Measurements from ENCODE around the gene FLNB. TPM values are rescaled to one million over a fixed set of nuclear protein-coding genes. Genes with fewer than 3 reads are reported as not detected.
A peak's percentile ranks its signal among the peaks of the same experiment; 100 is the strongest.

The FLNB gene
- total RNA-seq, 2 experiments from 2014 or later = 14.6 TPM

DNA sequence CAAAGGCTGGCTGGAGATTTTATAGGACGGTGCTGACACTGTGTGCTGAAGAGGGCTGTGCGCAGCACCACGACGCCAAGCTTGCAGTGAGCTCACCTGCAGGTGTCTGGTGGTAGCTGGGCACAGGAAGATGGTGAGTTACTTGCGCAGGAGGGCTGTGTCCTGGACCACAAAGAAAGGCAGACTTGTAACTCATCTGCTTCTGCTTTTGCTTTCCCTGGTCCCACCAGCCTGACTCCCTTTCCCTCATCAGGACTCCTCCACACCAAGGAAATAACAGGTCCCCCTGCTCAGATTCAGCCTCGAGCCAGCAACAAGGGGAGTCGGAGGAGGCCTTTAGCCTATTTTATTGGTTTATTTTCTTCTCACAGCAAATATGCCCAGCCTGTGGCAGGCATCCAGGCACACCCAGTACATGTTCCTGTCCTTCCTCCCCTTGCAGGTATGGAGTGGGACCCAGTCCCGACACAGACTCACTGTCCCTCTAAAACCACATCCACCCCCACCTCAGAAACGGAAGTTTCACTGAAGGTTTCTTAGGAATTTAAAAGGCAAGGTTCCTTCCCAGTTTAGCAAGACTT, 35.6 kb upstream of the FLNB start:
- Mint-ChIP-seq H3K36me3 (no peaks in the 10 kb centered on the region), H3K27me3 (no peaks in the 10 kb centered on the region), H3K9me3 (no peaks in the 10 kb centered on the region), H3K27ac (no peak overlapping the region), H3K4me3 (no peak overlapping the region), H3K4me1 (peaks cover 8% of the 10 kb centered on the region)
- DNase-seq = no peak
- peak; percentile 47 for ATAC-seq (ENCODE audit: low read depth)
- POLR2A ChIA-PET = no interaction called here

DNA sequence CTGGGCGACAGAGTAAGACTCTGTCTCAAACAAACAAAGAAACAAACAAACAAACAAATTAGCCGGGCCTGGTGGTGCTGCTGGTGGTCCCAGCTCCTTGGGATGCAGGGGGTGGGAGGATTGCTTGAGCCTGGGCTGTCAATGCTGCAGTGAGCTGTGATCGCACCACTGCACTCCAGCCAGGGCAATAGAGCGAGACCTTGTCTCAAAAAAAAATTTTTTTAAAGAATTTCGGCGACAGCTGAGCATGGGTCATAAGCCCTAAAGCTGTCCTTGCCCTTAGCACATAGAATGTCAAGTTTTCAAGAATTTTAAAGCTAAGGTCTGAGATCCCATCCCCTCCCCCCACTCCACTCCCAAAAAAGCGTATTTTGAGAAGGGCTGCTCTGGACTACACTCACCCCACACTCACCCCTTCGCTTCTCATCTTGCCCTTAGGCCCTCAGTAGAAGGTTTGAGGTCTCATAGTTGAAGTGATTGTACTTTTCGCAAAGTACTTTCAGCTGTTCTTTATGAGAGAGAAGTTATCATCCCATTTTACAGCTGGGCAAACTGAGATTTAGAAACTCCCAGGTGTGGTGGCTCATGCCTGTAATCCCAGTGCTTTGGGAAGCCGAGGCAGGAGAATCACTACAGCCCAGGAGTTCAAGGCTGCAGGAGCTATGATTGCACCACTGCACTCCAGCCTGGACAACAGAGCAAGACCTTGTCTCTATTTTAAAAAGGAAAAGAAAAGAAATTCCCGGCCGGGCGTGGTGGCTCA, 34.3 kb upstream of the FLNB start:
- DNase-seq (no peak), ATAC-seq (ENCODE audit: low read depth) (no peak)
- Mint-ChIP-seq H3K36me3 (no peaks in the 10 kb centered on the region), H3K4me1 (peaks cover 4% of the 10 kb centered on the region), H3K4me3 (no peak overlapping the region), H3K9me3 (no peaks in the 10 kb centered on the region), H3K27me3 (no peaks in the 10 kb centered on the region), H3K27ac (no peak overlapping the region)
- POLR2A ChIA-PET = no interaction called here

DNA sequence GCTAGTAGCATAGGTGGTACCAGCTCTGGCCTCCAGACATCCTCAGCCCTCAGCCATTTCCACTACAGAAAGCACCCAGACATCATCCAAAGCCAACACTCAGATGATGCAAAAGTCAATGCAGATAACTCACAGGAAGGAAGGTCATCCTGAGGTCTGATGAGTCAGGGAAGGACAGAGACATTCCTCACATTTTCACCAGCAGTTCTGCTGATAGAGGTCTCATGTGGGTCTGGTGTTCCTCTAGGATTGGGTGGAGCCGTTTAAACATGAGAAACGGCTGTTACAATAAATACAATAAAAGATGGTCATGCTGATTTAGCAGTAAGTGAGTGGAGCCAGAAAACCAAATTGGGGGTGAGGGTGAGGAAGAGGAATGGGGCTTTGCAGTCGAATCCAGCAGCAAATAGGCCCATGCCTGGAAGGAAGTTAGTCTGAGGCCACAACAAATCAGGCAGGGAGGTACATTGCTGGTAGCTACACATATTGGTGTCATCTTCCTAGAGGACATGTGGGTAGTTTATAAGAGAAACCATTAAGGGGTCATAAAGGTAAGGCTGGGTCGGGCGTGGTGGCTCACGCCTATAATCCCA, 33.3 kb upstream of the FLNB start:
- no peaks in the 10 kb centered on the region for H3K36me3 Mint-ChIP-seq
- no peaks in the 10 kb centered on the region for H3K27me3 Mint-ChIP-seq
- POLR2A ChIA-PET = no interaction called here
- no peaks in the 10 kb centered on the region for H3K9me3 Mint-ChIP-seq
- no peak overlapping the region for H3K4me3 Mint-ChIP-seq
- peaks cover 4% of the 10 kb centered on the region for H3K4me1 Mint-ChIP-seq
- no peak overlapping the region for H3K27ac Mint-ChIP-seq
- no peak for DNase-seq
- ATAC-seq (ENCODE audit: low read depth) = no peak

- no peaks in the 10 kb centered on the region for H3K9me3 Mint-ChIP-seq
- H3K4me1 Mint-ChIP-seq = peaks cover 5% of the 10 kb centered on the region
- H3K36me3 Mint-ChIP-seq = no peaks in the 10 kb centered on the region
- no peaks in the 10 kb centered on the region for H3K27me3 Mint-ChIP-seq
- H3K27ac Mint-ChIP-seq = no peak overlapping the region
- POLR2A ChIA-PET = no interaction called here
- no peak for DNase-seq
- no peak overlapping the region for H3K4me3 Mint-ChIP-seq
- ATAC-seq (ENCODE audit: low read depth) = no peak
Observed at GRCh38 chr3:57977818-57978235, 30.4 kb upstream of the FLNB start.

GRCh38 chr3:57978316-57978715, 29.9 kb upstream of the FLNB start:
- H3K9me3 Mint-ChIP-seq = no peaks in the 10 kb centered on the region
- DNase-seq (no peak), ATAC-seq (ENCODE audit: low read depth) (no peak)
- H3K36me3 Mint-ChIP-seq = no peaks in the 10 kb centered on the region
- no peaks in the 10 kb centered on the region for H3K27me3 Mint-ChIP-seq
- no peak overlapping the region for H3K4me3 Mint-ChIP-seq
- POLR2A ChIA-PET = no interaction called here
- H3K27ac Mint-ChIP-seq = no peak overlapping the region
- H3K4me1 Mint-ChIP-seq = peaks cover 8% of the 10 kb centered on the region

- POLR2A ChIA-PET = interaction anchor here (0.5 to 0.7 kb wide), 2 partner anchors 12 to 182 kb away, joined by 3 to 4 read pairs; no protein-coding TSS in a partner anchor
Observed at GRCh38 chr3:57980416-57980815, 27.8 kb upstream of the FLNB start.

DNA sequence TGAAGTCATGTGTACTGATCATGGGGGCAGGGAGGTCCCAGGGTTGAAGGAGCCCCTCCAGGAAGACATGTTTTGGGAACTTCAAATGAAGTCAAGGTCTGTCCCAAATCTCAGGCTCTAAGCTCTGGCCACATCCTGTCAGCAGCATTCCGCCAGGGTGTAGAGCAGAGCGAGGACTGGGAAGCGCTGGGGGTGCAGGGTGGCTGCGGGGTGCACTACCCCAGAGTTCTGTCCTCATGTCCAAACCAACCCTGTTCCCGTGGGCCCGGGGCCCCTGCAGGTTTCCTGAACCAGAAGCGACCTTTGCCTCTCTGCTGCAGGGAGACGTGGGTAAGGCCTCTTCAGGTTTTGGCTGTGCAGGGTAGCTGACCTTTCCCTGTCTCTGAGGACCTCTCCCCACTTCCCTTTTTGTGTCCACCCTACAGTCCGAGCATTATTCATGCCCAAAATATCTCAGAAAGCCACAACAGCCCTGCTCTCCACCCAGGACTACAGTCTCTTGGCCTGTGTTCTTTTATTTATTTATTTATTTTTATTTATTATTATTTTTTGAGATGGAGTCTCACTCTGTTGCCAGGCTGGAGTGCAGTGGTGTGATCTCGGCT, 26.6 kb upstream of the FLNB start:
- Mint-ChIP-seq H3K4me3 (no peak overlapping the region), H3K9me3 (no peaks in the 10 kb centered on the region), H3K27me3 (no peaks in the 10 kb centered on the region), H3K27ac (no peak overlapping the region), H3K4me1 (peaks cover 19% of the 10 kb centered on the region), H3K36me3 (no peaks in the 10 kb centered on the region)
- no peak for DNase-seq
- no peak for ATAC-seq (ENCODE audit: low read depth)
- POLR2A ChIA-PET = interaction anchor here (0.6 kb wide), 1 partner anchor 9 kb away, joined by 3 read pairs; no protein-coding TSS in a partner anchor

More at GRCh38 chr3:57980416-57980815, 27.8 kb upstream of the FLNB start:
- H3K4me1 Mint-ChIP-seq = peaks cover 19% of the 10 kb centered on the region
- H3K9me3 Mint-ChIP-seq = no peaks in the 10 kb centered on the region
- no peak for ATAC-seq (ENCODE audit: low read depth)
- H3K4me3 Mint-ChIP-seq = no peak overlapping the region
- H3K27me3 Mint-ChIP-seq = no peaks in the 10 kb centered on the region
- no peaks in the 10 kb centered on the region for H3K36me3 Mint-ChIP-seq
- no peak for DNase-seq
- no peak overlapping the region for H3K27ac Mint-ChIP-seq

GRCh38 chr3:57982561-57983243, 25.5 kb upstream of the FLNB start:
- POLR2A ChIA-PET = interaction anchor here (0.7 kb wide), 1 partner anchor 290 kb away, joined by 3 read pairs; no protein-coding TSS in a partner anchor
- Mint-ChIP-seq H3K27me3 (no peaks in the 10 kb centered on the region), H3K27ac (peak overlapping the region; percentile 54), H3K36me3 (no peaks in the 10 kb centered on the region), H3K9me3 (no peaks in the 10 kb centered on the region), H3K4me3 (no peak overlapping the region), H3K4me1 (peaks cover 19% of the 10 kb centered on the region)
- DNase-seq (no peak), ATAC-seq (ENCODE audit: low read depth) (no peak)

- Mint-ChIP-seq H3K27ac (peak overlapping the region; percentile 91), H3K9me3 (no peaks in the 10 kb centered on the region), H3K36me3 (no peaks in the 10 kb centered on the region), H3K4me1 (peaks cover 19% of the 10 kb centered on the region), H3K4me3 (peak overlapping the region; percentile 52), H3K27me3 (no peaks in the 10 kb centered on the region)
- peak; percentile 39 for DNase-seq
- POLR2A ChIA-PET = no interaction called here
- ATAC-seq (ENCODE audit: low read depth) = peak; percentile 97
Observed at GRCh38 chr3:57983734-57984518, 24.3 kb upstream of the FLNB start.

DNA sequence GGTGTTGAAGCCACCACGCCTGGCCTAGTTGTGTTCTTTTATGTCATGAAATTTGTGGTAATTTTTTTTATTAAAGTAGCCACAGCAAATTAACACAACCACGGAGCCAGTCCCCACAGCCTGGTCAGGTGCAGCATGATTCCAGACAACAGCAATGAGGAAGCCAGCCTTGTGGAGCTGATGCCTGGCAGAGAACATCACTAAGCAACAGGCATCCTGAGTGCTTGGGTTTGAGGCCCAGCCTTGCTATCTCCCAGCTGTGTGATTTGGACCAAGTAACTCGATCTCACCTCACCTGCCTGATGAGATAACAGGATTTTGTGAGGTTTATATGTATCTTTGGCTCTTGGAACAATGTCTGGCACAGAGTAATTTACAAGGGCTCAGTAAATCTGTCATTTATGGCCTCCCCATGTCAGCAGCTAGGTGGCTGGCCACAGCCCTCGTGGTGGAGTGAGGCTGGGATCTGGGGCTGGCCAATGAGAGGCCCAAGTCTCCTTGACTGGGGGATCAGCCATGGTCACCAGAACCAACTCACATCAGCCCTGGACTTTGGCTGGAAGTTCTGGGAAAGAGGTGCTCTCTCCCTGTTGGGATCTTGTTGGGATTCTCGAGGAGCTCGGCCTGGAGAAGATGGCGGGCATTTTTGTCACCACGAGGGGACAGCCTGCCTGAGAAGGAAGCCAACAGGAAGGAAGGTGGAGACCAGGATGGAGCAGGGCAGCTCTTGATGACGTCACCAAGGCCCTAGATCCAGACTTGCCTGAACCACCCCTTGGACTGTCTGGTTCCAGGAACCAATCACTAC, 22.8 kb upstream of the FLNB start:
- H3K27ac Mint-ChIP-seq = no peak overlapping the region
- H3K36me3 Mint-ChIP-seq = no peaks in the 10 kb centered on the region
- H3K4me3 Mint-ChIP-seq = no peak overlapping the region
- peaks cover 19% of the 10 kb centered on the region for H3K4me1 Mint-ChIP-seq
- H3K27me3 Mint-ChIP-seq = no peaks in the 10 kb centered on the region
- POLR2A ChIA-PET = no interaction called here
- ATAC-seq (ENCODE audit: low read depth) (no peak), DNase-seq (no peak)
- H3K9me3 Mint-ChIP-seq = no peaks in the 10 kb centered on the region

DNA sequence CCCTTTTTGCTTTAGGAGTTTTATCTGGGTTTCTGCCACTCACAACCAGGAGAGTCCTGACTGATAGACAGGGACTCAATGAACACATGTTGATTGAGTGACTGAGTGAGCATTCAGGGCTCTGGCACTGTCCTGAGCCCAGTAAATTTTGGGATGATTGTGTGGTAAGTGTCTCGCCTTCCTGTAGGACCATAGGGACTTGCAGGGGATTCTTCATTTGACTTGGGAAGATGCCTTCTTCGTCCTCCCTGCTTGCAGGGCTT, 22.3 kb upstream of the FLNB start:
- ATAC-seq (ENCODE audit: low read depth) (no peak), DNase-seq (no peak)
- Mint-ChIP-seq H3K27ac (no peak overlapping the region), H3K36me3 (no peaks in the 10 kb centered on the region), H3K4me3 (no peak overlapping the region), H3K27me3 (no peaks in the 10 kb centered on the region), H3K4me1 (peaks cover 19% of the 10 kb centered on the region), H3K9me3 (no peaks in the 10 kb centered on the region)
- POLR2A ChIA-PET = no interaction called here

- no peaks in the 10 kb centered on the region for H3K36me3 Mint-ChIP-seq
- DNase-seq (no peak), ATAC-seq (ENCODE audit: low read depth) (no peak)
- no peak overlapping the region for H3K27ac Mint-ChIP-seq
- H3K27me3 Mint-ChIP-seq = no peaks in the 10 kb centered on the region
- H3K4me1 Mint-ChIP-seq = peaks cover 19% of the 10 kb centered on the region
- no peak overlapping the region for H3K4me3 Mint-ChIP-seq
- POLR2A ChIA-PET = no interaction called here
- no peaks in the 10 kb centered on the region for H3K9me3 Mint-ChIP-seq
Observed at GRCh38 chr3:57986261-57986660, 22.0 kb upstream of the FLNB start.

All from activated naive CD8-positive, alpha-beta T cell treated with anti-CD3 and anti-CD28 coated beads, Interleukin-2, amount 10 ng/mL, durations not matched to agents 7 days and 5 days (primary cell).